CD4-positive, alpha-beta memory T cell (primary cell): ENCODE results near the gene CLPTM1L. TPM values are rescaled to one million over a fixed set of nuclear protein-coding genes. Genes with fewer than 3 reads are reported as not detected.
"Not testable (repeated sequence)": the region's sequence is repeated elsewhere in the genome, so short reads cannot be mapped to it uniquely, and the experiment has no call there.

ENCODE experiments used
- CTCF ChIA-PET: fragments of 350-600 bp; sonication (Branson Sonifier 250); formaldehyde crosslinking; loops from one replicate; lab custom pipeline; 2021; ENCODE audit warnings: inconsistent platforms; ENCODE audit not compliant: partially characterized antibody; lab: Charles Lee
- POLR2A ChIA-PET: fragments of 350-600 bp; sonication (Branson Sonifier 250); formaldehyde crosslinking; loops from one replicate; lab custom pipeline; 2021; ENCODE audit not compliant: partially characterized antibody; lab: Charles Lee
- DNase-seq, 5 donors: peaks; one replicate each; pipeline versions ENCODE4 v3.0.0 to v3.0.0-alpha.2; 2020 to 2022; ENCODE audit warnings: mixed read lengths in 1 of 5
- H3K27ac ChIP-seq: one replicate; pipeline ENCODE4 v1.7.0; 2013; ENCODE audit warnings: low read depth, low read length
- H3K27me3 ChIP-seq: 2 replicates; pipeline ENCODE4 v1.7.0; 2013; ENCODE audit warnings: mild to moderate bottlenecking, low read length, moderate library complexity; ENCODE audit not compliant: insufficient read depth
- H3K36me3 ChIP-seq: 2 replicates; pipeline ENCODE4 v1.7.0; 2013; ENCODE audit warnings: mild to moderate bottlenecking, low read length, moderate library complexity; ENCODE audit not compliant: insufficient read depth
- H3K4me1 ChIP-seq: 2 replicates; pipeline ENCODE4 v1.7.0; 2013; ENCODE audit warnings: mild to moderate bottlenecking, low read length, moderate library complexity; ENCODE audit not compliant: insufficient read depth
- H3K4me3 ChIP-seq, 2 donors: one replicate each; pipeline ENCODE4 v1.7.0; 2013; ENCODE audit warnings: low read length in 2 of 2, mild to moderate bottlenecking in 1 of 2
- H3K9me3 ChIP-seq, 2 donors: one replicate each; pipeline ENCODE4 v1.7.0; 2013; ENCODE audit warnings: low read length in 2 of 2, control low read depth in 1 of 2; ENCODE audit not compliant: control insufficient read depth in 1 of 2
- H3K27ac Mint-ChIP-seq, 7 donors: one replicate each; pipeline ENCODE4 v1.8.0; 2020 to 2021; ENCODE audit warnings: mixed read lengths in 7 of 7, mild to moderate bottlenecking in 6 of 7, inconsistent platforms in 3 of 7, moderate library complexity in 3 of 7
- H3K27me3 Mint-ChIP-seq, 2 donors: one replicate each; pipeline ENCODE4 v1.8.0; 2020 to 2021; ENCODE audit warnings: mixed read lengths in 2 of 2
- H3K36me3 Mint-ChIP-seq, 2 donors: one replicate each; pipeline ENCODE4 v1.8.0; 2020 to 2021; ENCODE audit warnings: mixed read lengths in 2 of 2, inconsistent platforms in 1 of 2, mild to moderate bottlenecking in 1 of 2
- H3K4me1 Mint-ChIP-seq, 4 donors: one replicate each; pipeline ENCODE4 v1.8.0; 2020 to 2021; ENCODE audit warnings: mixed read lengths in 4 of 4, mild to moderate bottlenecking in 1 of 4
- H3K4me3 Mint-ChIP-seq, 8 donors: one replicate each; pipeline ENCODE4 v1.8.0; 2020 to 2021; ENCODE audit warnings: mixed read lengths in 8 of 8, mild to moderate bottlenecking in 7 of 8, moderate library complexity in 6 of 8, inconsistent platforms in 3 of 8
- H3K9me3 Mint-ChIP-seq, 8 donors: one replicate each; pipeline ENCODE4 v1.8.0; 2020 to 2021; ENCODE audit warnings: mixed read lengths in 8 of 8, mild to moderate bottlenecking in 5 of 8, inconsistent platforms in 3 of 8, moderate library complexity in 1 of 8
- intact Hi-C: fragments of 100-400 bp; cut with micrococcal nuclease; formaldehyde crosslinking; loops from one replicate; pipeline ENCODE4 v1.15.1; 2023
- polyA plus RNA-seq, 2 donors: library from polyadenylated mRNA; unstranded; fragments of 300-500 nt; fragmentation: Illumina TruSeq; gene quantifications; one replicate each; pipeline ENCODE4 v1.2.3, GENCODE V29; 2021
- total RNA-seq, 2 experiments: library from RNA; stranded (reverse); gene quantifications; one replicate each; pipeline ENCODE4 v1.2.3, GENCODE V29; 2021

The CLPTM1L gene
- total and polyA plus RNA-seq, 4 experiments from 2014 or later: 34.1 to 87.4 (median 72.6) TPM

DNA sequence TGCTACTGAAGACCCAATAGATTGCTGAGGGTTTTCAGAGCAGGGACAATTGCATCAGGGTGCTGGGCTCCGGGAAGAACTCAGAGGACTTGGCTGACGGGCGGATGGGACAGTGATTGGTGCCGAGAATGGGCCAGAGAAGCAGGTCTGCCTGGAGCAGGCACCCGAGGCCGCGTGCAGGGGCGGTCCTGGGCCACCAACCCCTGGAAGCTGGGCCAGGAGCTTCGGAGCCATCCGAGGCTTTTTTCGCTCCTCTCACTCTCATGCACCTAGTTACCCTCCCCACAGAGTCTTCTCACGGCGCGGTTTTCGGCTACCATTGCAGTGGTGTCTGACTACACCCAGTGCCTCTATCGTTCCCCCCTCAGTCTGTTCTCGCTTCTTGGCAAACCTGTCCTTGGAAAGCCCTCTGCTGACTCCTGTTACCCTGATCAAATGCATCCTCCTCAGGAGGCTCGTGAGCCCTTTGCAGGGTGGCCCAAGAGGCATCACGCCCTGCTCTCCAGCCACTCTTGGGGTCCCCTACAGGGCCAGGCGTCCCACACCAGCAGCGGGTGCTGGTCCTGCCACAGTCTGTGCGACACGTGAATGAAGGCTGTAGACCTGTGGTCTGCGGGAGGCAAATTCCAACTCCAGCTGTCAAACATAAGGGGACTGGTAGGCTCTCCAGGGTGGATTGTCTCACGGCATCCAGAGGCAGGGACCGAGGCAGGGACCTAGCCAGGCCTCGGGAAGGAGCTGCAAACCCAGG lies 1.2 kb upstream of the CLPTM1L start:
- H3K27me3 Mint-ChIP-seq: no peaks in the 10 kb centered on the region
- no peaks in the 10 kb centered on the region for H3K9me3 Mint-ChIP-seq
- POLR2A ChIA-PET: interaction anchor here (1.0 to 4.4 kb wide), 8 partner anchors 9 to 178 kb away, joined by 4 to 53 read pairs (median 12); partner anchors contain the start of genes LPCAT1 and TERT
- CTCF ChIA-PET: interaction anchor here (1.3 kb wide), 1 partner anchor 39 kb away, joined by 3 read pairs; no protein-coding TSS in a partner anchor
- no peak for DNase-seq
- H3K9me3 ChIP-seq: no peaks in the 10 kb centered on the region
- H3K36me3 Mint-ChIP-seq: peaks cover 11 to 18% of the 10 kb centered on the region in 2 donors
- no peaks in the 10 kb centered on the region for H3K27me3 ChIP-seq
- peaks cover 15% of the 10 kb centered on the region for H3K36me3 ChIP-seq
- intact Hi-C loops: loop anchor here (1.0 to 10.0 kb wide), 5 partner anchors 30 to 449 kb away; partner anchors contain the start of genes MRPL36 and TERT
- H3K4me1 Mint-ChIP-seq: peaks cover 18 to 41% (median 33%) of the 10 kb centered on the region in 4 donors
- peaks cover 25% of the 10 kb centered on the region for H3K4me1 ChIP-seq
- H3K4me3 Mint-ChIP-seq: peak overlapping the region; percentile 78 to 88 (median 82)
- H3K4me3 ChIP-seq: peak overlapping the region in 1 of 2 donors; percentile 96
- H3K27ac Mint-ChIP-seq: peak overlapping the region; percentile 79 to 94 (median 85)
- peak overlapping the region; percentile 75 for H3K27ac ChIP-seq

DNA sequence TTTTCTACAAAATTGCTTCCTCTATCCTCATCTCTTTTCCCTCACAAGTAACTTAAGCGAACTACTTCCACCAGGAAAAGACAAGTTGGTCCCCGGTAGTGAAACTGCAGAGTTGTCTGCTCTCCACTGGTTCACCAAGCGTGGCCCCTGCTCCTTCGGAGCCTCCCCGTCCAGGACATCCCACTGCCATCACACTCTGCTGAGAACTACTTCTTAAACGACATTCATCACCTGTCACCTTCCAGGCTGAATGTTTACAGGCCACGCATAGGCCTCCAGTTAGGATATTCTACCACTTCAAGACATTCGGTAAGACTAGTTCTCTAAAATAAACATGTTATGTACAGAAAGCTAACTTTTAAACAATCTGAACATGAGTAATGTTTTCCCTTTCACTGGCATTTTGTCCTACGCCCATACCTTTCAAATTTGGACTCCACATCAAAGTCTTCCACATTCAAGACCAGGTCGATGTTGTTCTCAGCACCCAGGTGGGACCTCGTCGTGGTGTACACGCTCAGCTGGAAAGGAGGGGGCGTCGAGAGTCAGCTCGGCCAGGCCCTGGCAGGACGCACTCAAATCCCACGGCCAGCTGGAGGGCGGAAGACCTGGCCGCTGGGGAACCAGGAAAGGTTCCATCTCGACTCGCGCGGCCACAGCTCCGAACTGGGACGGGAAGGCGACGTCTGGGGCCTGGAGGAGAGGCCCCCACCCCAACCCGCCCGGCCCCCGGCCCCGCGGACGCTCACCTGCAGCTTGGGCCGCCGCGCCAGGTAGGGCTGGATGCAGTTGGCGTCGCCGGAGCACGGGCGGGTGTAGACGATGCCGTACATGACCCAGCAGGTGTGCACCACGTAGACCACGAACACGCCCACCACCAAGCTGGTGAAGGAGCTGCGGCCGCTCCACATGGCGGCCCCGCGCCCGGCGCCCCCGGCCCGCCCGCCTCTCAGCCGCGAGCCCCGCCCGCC lies 683 bp downstream of the CLPTM1L start:
- peak overlapping the region; percentile 66 to 73 for H3K4me3 ChIP-seq
- H3K27me3 Mint-ChIP-seq: no peaks in the 10 kb centered on the region
- intact Hi-C loops: loop anchor here (10.0 kb wide), 1 partner anchor 451 kb away; the partner anchor contains the start of gene MRPL36
- H3K36me3 Mint-ChIP-seq: peaks cover 19 to 26% of the 10 kb centered on the region in 2 donors
- peak in 2 of 5 donors; percentile 6 to 57 for DNase-seq
- peaks cover 26% of the 10 kb centered on the region for H3K36me3 ChIP-seq
- peak overlapping the region; percentile 82 to 98 (median 88) for H3K27ac Mint-ChIP-seq
- H3K4me1 ChIP-seq: peaks cover 25% of the 10 kb centered on the region
- ChIA-PET POLR2A (interaction anchor here (1.0 to 4.4 kb wide), 13 partner anchors 8 to 89 kb away, joined by 3 to 53 read pairs (median 5); partner anchors contain the start of gene TERT), CTCF (interaction anchor here (0.7 to 1.7 kb wide), 5 partner anchors 29 to 301 kb away, joined by 3 to 8 read pairs (median 4); no protein-coding TSS in a partner anchor)
- H3K9me3 ChIP-seq: no peaks in the 10 kb centered on the region
- H3K4me3 Mint-ChIP-seq: peak overlapping the region; percentile 88 to 95 (median 92)
- peaks cover 18 to 51% (median 38%) of the 10 kb centered on the region in 4 donors for H3K4me1 Mint-ChIP-seq
- H3K27me3 ChIP-seq: no peaks in the 10 kb centered on the region
- H3K9me3 Mint-ChIP-seq: no peaks in the 10 kb centered on the region
- peak overlapping the region; percentile 55 for H3K27ac ChIP-seq

DNA sequence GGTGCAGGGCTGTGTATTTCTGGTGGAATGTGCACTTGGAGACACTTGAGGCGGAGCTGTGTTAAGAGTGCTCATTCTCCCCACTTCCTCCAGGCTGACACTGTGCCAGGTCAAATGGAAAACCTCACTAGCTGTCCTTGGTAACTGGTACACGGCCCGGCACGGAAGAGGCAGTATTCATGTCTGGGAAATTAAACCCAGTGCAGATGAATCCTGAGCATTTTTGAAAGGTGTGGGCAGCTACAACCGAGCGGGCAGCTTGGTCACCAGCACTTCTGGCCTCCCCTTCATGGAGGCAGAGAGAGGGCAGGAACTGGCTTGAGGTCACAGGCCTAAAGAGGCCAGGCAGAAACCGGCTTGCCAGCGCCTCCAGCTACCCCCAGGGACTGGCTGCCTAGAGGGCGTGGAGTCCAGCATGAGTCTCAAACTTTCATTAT lies 1.6 kb downstream of the CLPTM1L start:
- ChIA-PET CTCF (interaction anchor here (1.3 to 1.5 kb wide), 3 partner anchors 28 to 175 kb away, joined by 4 to 5 read pairs (median 4); no protein-coding TSS in a partner anchor), POLR2A (interaction anchor here (1.2 to 4.4 kb wide), 3 partner anchors 28 to 42 kb away, joined by 3 to 53 read pairs (median 22); no protein-coding TSS in a partner anchor)
- peak overlapping the region in 6 of 7 donors; percentile 24 to 94 (median 59) for H3K27ac Mint-ChIP-seq
- H3K4me1 ChIP-seq: peaks cover 25% of the 10 kb centered on the region
- H3K4me3 Mint-ChIP-seq: peak overlapping the region; percentile 4 to 95 (median 92)
- H3K9me3 ChIP-seq: no peaks in the 10 kb centered on the region
- no peak overlapping the region for H3K4me3 ChIP-seq
- H3K27me3 Mint-ChIP-seq: no peaks in the 10 kb centered on the region
- peaks cover 33% of the 10 kb centered on the region for H3K36me3 ChIP-seq
- DNase-seq: no peak
- H3K27ac ChIP-seq: no peak overlapping the region
- peaks cover 19 to 31% of the 10 kb centered on the region in 2 donors for H3K36me3 Mint-ChIP-seq
- intact Hi-C loops: loop anchor here (10.0 kb wide), 1 partner anchor 451 kb away; the partner anchor contains the start of gene MRPL36
- no peaks in the 10 kb centered on the region for H3K27me3 ChIP-seq
- peaks cover 18 to 51% (median 38%) of the 10 kb centered on the region in 4 donors for H3K4me1 Mint-ChIP-seq
- no peaks in the 10 kb centered on the region for H3K9me3 Mint-ChIP-seq

DNA sequence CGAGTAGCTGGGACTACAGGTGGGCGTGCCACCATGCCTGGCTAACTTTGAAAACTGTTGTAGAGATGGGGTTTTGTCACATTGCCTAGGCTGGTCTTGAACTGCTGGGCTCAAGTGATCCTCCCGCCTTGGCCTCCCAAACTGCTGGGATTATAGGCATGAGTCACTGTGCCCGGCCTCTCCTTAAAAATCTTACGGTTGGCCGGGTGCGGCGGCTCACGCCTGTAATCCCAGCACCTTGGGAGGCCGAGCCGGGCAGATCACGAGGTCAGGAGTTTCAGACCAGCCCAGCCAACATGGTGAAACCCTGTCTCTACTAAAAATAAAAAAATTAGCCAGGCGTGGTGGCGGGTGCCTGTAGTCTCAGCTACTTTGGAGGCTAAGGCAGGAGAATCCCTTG lies 2.2 kb downstream of the CLPTM1L start:
- not testable (repeated sequence) for H3K27ac ChIP-seq
- peaks cover 19 to 35% of the 10 kb centered on the region in 2 donors for H3K36me3 Mint-ChIP-seq

DNA sequence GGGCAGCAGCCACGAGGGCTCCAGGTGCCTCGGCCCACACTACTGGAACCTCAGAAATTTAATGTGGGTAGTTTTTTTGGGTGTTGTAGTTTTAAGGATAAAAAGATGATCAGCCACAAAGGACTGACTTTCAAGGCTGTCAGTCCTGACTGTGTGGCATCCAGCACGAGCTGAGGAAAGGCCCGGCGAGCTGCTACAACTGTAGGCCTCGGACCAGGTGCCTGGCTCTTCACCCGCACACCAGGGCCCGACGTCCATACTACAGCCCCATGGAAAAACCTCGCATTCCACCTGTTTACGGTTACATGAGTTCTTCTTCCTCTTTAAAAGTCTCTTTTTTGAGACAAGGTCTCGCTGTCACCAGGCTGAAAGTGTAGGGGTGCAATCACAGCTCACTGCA lies 2.6 kb downstream of the CLPTM1L start:
- POLR2A ChIA-PET: interaction anchor here (1.7 to 4.1 kb wide), 2 partner anchors 26 to 44 kb away, joined by 9 to 22 read pairs; no protein-coding TSS in a partner anchor
- H3K27ac Mint-ChIP-seq: no peak overlapping the region

More for the DNA sequence above, 2.2 kb downstream of the CLPTM1L start:
- Histone ChIP-seq H3K36me3 (peaks cover 40% of the 10 kb centered on the region), H3K4me1 (peaks cover 25% of the 10 kb centered on the region)
- not testable (repeated sequence) for H3K27me3 ChIP-seq, H3K4me3 ChIP-seq, H3K27me3 Mint-ChIP-seq, H3K9me3 ChIP-seq, H3K9me3 Mint-ChIP-seq, DNase-seq
- intact Hi-C loops: loop anchor here (10.0 kb wide), 1 partner anchor 452 kb away; the partner anchor contains the start of gene MRPL36
- Mint-ChIP-seq H3K27ac (peak overlapping the region in 3 of 7 donors; percentile 24 to 86 (median 54)), H3K4me1 (peaks cover 18 to 51% (median 38%) of the 10 kb centered on the region in 4 donors), H3K4me3 (peak overlapping the region in 5 of 8 donors; percentile 4 to 95 (median 91))
- POLR2A ChIA-PET: interaction anchor here (1.7 to 4.4 kb wide), 3 partner anchors 27 to 43 kb away, joined by 9 to 53 read pairs (median 22); no protein-coding TSS in a partner anchor
- CTCF ChIA-PET: interaction anchor here (1.3 kb wide), 1 partner anchor 175 kb away, joined by 4 read pairs; no protein-coding TSS in a partner anchor

DNA sequence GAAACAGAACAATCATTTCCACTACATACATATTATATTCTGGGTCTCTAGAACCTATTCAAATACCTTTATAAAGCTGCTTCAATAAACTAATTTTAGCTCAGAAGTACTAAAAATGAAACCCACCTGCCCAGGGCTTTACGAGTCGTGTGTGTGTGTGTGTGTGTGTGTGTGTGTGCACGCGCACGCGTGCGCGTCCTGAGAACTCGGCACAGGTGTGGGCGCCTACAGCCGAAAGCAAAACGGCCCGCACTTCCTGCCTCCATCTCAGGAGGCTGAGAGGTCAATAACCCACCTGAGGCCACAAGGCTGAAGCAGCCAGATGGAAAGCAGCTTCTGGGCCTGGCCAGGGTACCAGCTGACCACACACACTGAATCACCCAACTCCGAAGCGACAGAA lies 3.0 kb downstream of the CLPTM1L start:
- Mint-ChIP-seq H3K9me3 (no peaks in the 10 kb centered on the region), H3K4me1 (peaks cover 20 to 51% (median 36%) of the 10 kb centered on the region in 4 donors), H3K27me3 (no peaks in the 10 kb centered on the region), H3K4me3 (peak overlapping the region in 2 of 8 donors; percentile 21 to 46), H3K36me3 (peaks cover 23 to 38% of the 10 kb centered on the region in 2 donors), H3K27ac (peak overlapping the region in 1 of 7 donors; percentile 52)
- Histone ChIP-seq H3K4me3 (no peak overlapping the region), H3K36me3 (peaks cover 48% of the 10 kb centered on the region), H3K27ac (no peak overlapping the region), H3K4me1 (peaks cover 25% of the 10 kb centered on the region), H3K9me3 (no peaks in the 10 kb centered on the region), H3K27me3 (no peaks in the 10 kb centered on the region)
- no peak for DNase-seq
- CTCF ChIA-PET: no interaction called here
- intact Hi-C loops: loop anchor here (10.0 kb wide), 1 partner anchor 453 kb away; the partner anchor contains the start of gene MRPL36
- POLR2A ChIA-PET: interaction anchor here (1.7 to 4.1 kb wide), 2 partner anchors 26 to 44 kb away, joined by 9 to 22 read pairs; no protein-coding TSS in a partner anchor

More for the DNA sequence above, 2.6 kb downstream of the CLPTM1L start:
- Histone ChIP-seq H3K27ac (no peak overlapping the region), H3K9me3 (no peaks in the 10 kb centered on the region), H3K27me3 (no peaks in the 10 kb centered on the region), H3K36me3 (peaks cover 44% of the 10 kb centered on the region), H3K4me3 (no peak overlapping the region), H3K4me1 (peaks cover 25% of the 10 kb centered on the region)
- Mint-ChIP-seq H3K36me3 (peaks cover 19 to 35% of the 10 kb centered on the region in 2 donors), H3K27me3 (no peaks in the 10 kb centered on the region), H3K4me3 (no peak overlapping the region), H3K4me1 (peaks cover 18 to 51% (median 38%) of the 10 kb centered on the region in 4 donors), H3K9me3 (no peaks in the 10 kb centered on the region)
- intact Hi-C loops: loop anchor here (10.0 kb wide), 1 partner anchor 453 kb away; the partner anchor contains the start of gene MRPL36
- DNase-seq: no peak
- CTCF ChIA-PET: interaction anchor here (1.3 kb wide), 1 partner anchor 174 kb away, joined by 4 read pairs; no protein-coding TSS in a partner anchor
